ENCODE data around the gene YEATS2. TPM values are rescaled to one million over a fixed set of nuclear protein-coding genes. Genes with fewer than 3 reads are reported as not detected.

The YEATS2 gene
- total and polyA plus RNA-seq, 2 experiments from 2014 or later: 15.2 to 72.8 TPM

- no peak overlapping the region for H3K27ac ChIP-seq (ENCODE audit: low read depth)
- H3K36me3 ChIP-seq (ENCODE audit: insufficient read depth): peaks cover 51% of the 10 kb centered on the region
- Mint-ChIP-seq H3K9me3 (no peaks in the 10 kb centered on the region), H3K27ac (no peak overlapping the region; the same call in 1 of the 2 replicates), H3K4me3 (no peak overlapping the region), H3K4me1 (no peaks in the 10 kb centered on the region), H3K27me3 (ENCODE audit: insufficient read depth, low read depth, poor library complexity) (peaks cover 2% of the 10 kb centered on the region), H3K36me3 (ENCODE audit: low read depth) (peaks cover 72% of the 10 kb centered on the region)
- H3K4me2 ChIP-seq: no peak overlapping the region
- no peak overlapping the region for H3K4me3 ChIP-seq
- peaks cover 16% of the 10 kb centered on the region for H4K20me1 ChIP-seq (replicated peaks; ENCODE audit: insufficient read depth)
- no peak overlapping the region for H2AFZ ChIP-seq
- no peak for TF ChIP-seq EZH2 (IDR thresholded peaks at IDR 0.05; ENCODE audit: low read depth, unreplicated experiment)
- no peak for TF ChIP-seq JUNB (IDR thresholded peaks at IDR 0.05; ENCODE audit: unreplicated experiment)
- TF ChIP-seq POLR2AphosphoS5 (IDR thresholded peaks at IDR 0.05; ENCODE audit: low read depth): no peak
- TF ChIP-seq EZH2phosphoT487 (IDR thresholded peaks at IDR 0.05; ENCODE audit: unreplicated experiment): no peak
- TF ChIP-seq ZNF114 (CRISPR knock-in tag; IDR thresholded peaks at IDR 0.05): no peak
- no peak for TF ChIP-seq ZNF331 (CRISPR knock-in tag; IDR thresholded peaks at IDR 0.05; ENCODE audit: low read depth)
- TF ChIP-seq CREB1 (CRISPR knock-in tag; IDR thresholded peaks at IDR 0.05; ENCODE audit: low read depth): no peak
- TF ChIP-seq NANOG (IDR thresholded peaks at IDR 0.05; ENCODE audit: borderline replicate concordance): no peak
- TF ChIP-seq, protein P1, sequence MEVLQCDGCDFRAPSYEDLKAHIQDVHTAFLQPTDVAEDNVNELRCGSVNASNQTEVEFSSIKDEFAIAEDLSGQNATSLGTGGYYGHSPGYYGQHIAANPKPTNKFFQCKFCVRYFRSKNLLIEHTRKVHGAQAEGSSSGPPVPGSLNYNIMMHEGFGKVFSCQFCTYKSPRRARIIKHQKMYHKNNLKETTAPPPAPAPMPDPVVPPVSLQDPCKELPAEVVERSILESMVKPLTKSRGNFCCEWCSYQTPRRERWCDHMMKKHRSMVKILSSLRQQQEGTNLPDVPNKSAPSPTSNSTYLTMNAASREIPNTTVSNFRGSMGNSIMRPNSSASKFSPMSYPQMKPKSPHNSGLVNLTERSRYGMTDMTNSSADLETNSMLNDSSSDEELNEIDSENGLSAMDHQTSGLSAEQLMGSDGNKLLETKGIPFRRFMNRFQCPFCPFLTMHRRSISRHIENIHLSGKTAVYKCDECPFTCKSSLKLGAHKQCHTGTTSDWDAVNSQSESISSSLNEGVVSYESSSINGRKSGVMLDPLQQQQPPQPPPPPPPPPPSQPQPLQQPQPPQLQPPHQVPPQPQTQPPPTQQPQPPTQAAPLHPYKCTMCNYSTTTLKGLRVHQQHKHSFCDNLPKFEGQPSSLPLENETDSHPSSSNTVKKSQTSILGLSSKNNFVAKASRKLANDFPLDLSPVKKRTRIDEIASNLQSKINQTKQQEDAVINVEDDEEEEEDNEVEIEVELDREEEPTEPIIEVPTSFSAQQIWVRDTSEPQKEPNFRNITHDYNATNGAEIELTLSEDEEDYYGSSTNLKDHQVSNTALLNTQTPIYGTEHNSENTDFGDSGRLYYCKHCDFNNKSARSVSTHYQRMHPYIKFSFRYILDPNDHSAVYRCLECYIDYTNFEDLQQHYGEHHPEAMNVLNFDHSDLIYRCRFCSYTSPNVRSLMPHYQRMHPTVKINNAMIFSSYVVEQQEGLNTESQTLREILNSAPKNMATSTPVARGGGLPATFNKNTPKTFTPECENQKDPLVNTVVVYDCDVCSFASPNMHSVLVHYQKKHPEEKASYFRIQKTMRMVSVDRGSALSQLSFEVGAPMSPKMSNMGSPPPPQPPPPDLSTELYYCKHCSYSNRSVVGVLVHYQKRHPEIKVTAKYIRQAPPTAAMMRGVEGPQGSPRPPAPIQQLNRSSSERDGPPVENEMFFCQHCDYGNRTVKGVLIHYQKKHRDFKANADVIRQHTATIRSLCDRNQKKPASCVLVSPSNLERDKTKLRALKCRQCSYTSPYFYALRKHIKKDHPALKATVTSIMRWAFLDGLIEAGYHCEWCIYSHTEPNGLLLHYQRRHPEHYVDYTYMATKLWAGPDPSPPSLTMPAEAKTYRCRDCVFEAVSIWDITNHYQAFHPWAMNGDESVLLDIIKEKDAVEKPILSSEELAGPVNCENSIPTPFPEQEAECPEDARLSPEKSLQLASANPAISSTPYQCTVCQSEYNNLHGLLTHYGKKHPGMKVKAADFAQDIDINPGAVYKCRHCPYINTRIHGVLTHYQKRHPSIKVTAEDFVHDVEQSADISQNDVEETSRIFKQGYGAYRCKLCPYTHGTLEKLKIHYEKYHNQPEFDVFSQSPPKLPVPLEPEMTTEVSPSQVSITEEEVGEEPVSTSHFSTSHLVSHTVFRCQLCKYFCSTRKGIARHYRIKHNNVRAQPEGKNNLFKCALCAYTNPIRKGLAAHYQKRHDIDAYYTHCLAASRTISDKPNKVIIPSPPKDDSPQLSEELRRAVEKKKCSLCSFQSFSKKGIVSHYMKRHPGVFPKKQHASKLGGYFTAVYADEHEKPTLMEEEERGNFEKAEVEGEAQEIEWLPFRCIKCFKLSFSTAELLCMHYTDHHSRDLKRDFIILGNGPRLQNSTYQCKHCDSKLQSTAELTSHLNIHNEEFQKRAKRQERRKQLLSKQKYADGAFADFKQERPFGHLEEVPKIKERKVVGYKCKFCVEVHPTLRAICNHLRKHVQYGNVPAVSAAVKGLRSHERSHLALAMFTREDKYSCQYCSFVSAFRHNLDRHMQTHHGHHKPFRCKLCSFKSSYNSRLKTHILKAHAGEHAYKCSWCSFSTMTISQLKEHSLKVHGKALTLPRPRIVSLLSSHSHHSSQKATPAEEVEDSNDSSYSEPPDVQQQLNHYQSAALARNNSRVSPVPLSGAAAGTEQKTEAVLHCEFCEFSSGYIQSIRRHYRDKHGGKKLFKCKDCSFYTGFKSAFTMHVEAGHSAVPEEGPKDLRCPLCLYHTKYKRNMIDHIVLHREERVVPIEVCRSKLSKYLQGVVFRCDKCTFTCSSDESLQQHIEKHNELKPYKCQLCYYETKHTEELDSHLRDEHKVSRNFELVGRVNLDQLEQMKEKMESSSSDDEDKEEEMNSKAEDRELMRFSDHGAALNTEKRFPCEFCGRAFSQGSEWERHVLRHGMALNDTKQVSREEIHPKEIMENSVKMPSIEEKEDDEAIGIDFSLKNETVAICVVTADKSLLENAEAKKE (CRISPR knock-in tag; IDR thresholded peaks at IDR 0.05): no peak
- no peak for TF ChIP-seq STAT1 (IDR thresholded peaks at IDR 0.05; ENCODE audit: unreplicated experiment)
- TF ChIP-seq, protein P2, sequence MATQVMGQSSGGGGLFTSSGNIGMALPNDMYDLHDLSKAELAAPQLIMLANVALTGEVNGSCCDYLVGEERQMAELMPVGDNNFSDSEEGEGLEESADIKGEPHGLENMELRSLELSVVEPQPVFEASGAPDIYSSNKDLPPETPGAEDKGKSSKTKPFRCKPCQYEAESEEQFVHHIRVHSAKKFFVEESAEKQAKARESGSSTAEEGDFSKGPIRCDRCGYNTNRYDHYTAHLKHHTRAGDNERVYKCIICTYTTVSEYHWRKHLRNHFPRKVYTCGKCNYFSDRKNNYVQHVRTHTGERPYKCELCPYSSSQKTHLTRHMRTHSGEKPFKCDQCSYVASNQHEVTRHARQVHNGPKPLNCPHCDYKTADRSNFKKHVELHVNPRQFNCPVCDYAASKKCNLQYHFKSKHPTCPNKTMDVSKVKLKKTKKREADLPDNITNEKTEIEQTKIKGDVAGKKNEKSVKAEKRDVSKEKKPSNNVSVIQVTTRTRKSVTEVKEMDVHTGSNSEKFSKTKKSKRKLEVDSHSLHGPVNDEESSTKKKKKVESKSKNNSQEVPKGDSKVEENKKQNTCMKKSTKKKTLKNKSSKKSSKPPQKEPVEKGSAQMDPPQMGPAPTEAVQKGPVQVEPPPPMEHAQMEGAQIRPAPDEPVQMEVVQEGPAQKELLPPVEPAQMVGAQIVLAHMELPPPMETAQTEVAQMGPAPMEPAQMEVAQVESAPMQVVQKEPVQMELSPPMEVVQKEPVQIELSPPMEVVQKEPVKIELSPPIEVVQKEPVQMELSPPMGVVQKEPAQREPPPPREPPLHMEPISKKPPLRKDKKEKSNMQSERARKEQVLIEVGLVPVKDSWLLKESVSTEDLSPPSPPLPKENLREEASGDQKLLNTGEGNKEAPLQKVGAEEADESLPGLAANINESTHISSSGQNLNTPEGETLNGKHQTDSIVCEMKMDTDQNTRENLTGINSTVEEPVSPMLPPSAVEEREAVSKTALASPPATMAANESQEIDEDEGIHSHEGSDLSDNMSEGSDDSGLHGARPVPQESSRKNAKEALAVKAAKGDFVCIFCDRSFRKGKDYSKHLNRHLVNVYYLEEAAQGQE (IDR thresholded peaks at IDR 0.05; ENCODE audit: unreplicated experiment): no peak
- TF ChIP-seq, protein P3, sequence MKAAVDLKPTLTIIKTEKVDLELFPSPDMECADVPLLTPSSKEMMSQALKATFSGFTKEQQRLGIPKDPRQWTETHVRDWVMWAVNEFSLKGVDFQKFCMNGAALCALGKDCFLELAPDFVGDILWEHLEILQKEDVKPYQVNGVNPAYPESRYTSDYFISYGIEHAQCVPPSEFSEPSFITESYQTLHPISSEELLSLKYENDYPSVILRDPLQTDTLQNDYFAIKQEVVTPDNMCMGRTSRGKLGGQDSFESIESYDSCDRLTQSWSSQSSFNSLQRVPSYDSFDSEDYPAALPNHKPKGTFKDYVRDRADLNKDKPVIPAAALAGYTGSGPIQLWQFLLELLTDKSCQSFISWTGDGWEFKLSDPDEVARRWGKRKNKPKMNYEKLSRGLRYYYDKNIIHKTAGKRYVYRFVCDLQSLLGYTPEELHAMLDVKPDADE (IDR thresholded peaks at IDR 0.05): no peak
- no peak for TF ChIP-seq CTCF (conservative IDR thresholded peaks at IDR 0.05; ENCODE audit: low read depth in 2 of 2)
- no peaks in the 10 kb centered on the region for H3F3A ChIP-seq (replicated peaks; ENCODE audit: low read depth)
- H3K79me2 ChIP-seq (replicated peaks; ENCODE audit: insufficient read depth): peaks cover 10% of the 10 kb centered on the region; the same call in 1 of the 2 replicates
- H3K4me1 ChIP-seq (ENCODE audit: insufficient read depth): no peaks in the 10 kb centered on the region
- no peaks in the 10 kb centered on the region for H3K9me2 ChIP-seq (ENCODE audit: insufficient read depth)
- no peaks in the 10 kb centered on the region for H3K27me3 ChIP-seq (ENCODE audit: insufficient read depth)
- ATAC-seq: no peak
- DNase-seq (ENCODE audit: low spot score): no peak
Observed at GRCh38 chr3:183790700-183791099, 93.1 kb downstream of the YEATS2 start.

Measured in GM23338 (cell line).